HFFc6 (cell line): Measurements from ENCODE around the gene CDCA3. TPM values are rescaled to one million over a fixed set of nuclear protein-coding genes. Genes with fewer than 3 reads are reported as not detected.

Source experiments
- DNase-seq: peaks from one replicate; pipeline ENCODE4 v3.0.0-alpha.2; 2018
- H3K27ac Mint-ChIP-seq: 2 replicates; pipeline ENCODE4 v1.8.0; 2020; ENCODE audit warnings: mild to moderate bottlenecking, mixed read lengths
- H3K27me3 Mint-ChIP-seq: 2 replicates; pipeline ENCODE4 v1.8.0; 2021; ENCODE audit warnings: mild to moderate bottlenecking, moderate library complexity, mixed read lengths; ENCODE audit not compliant: insufficient read depth
- H3K36me3 Mint-ChIP-seq: 2 replicates; pipeline ENCODE4 v1.8.0; 2021; ENCODE audit warnings: low read depth, mixed read lengths
- H3K4me1 Mint-ChIP-seq: 2 replicates; pipeline ENCODE4 v1.8.0; 2020; ENCODE audit warnings: low read depth, mixed read lengths
- H3K4me3 Mint-ChIP-seq: 2 replicates; pipeline ENCODE4 v1.8.0; 2020; ENCODE audit warnings: mild to moderate bottlenecking, moderate library complexity, mixed read lengths
- H3K9me3 Mint-ChIP-seq: 2 replicates; pipeline ENCODE4 v1.8.0; 2020; ENCODE audit warnings: mild to moderate bottlenecking, mixed read lengths
- total RNA-seq, 6 experiments: library from RNA; stranded (reverse); fragmentation: NEBNext Ultra II Directional; extraction: Animal tissue kit (Norgen Biotek cat#: 25700); gene quantifications; 2 replicates in 1 of 6; 3 replicates in 5 of 6; pipeline ENCODE4 v1.2.3, GENCODE V29; 2021
- TF ChIP-seq, protein P1 (sequence below): fragments of 200-600 bp; sonication (generic); IDR thresholded peaks from 2 replicates; pipeline ENCODE4 v1.5.0; 2021; ENCODE audit warnings: antibody characterized with exemption, mild to moderate bottlenecking

CDCA3 gene
- total RNA-seq, 6 experiments from 2014 or later = 24.0 to 62.5 (median 56.3) TPM

DNA sequence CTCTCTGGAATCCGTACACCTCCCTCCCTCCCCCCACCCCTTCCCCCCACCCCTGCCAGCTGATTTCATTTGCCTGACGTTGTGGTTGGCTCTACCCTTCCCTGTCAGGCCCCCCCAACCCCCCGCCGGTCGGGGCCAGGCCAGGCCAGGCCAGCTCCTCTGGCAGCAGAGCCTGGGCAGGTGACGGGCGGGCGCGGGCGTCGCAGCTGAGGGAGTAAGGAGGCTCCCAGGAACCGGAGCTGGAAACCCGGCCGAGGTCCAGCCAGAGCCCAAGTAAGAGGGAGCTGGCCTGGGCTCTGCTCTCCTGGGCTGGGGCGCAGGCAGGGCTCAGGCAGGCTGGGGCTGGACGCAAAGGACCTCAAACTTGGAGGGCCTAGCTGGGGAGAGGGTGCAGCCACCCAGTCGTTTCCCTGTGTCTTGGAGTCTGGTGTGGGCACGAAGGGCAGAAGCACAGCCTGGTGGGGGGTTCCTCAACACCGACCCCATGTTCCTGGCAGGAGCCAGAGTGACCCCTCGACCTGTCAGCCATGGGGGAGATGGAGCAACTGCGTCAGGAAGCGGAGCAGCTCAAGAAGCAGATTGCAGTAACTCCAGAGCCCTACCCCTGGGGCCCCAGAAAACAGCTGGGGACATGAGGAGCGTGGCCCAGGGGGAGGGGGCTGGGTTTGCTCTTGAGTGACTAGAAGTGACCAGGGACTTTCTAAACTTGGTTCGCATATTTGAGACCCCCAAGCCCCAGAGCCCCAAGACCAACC is 10.1 kb downstream of the CDCA3 start, which contains the start of gene GNB3:
GNB3 (plus strand) TSS at position 165 of the 755 bp plus-strand sequence; CDS start at position 528, 363 bp downstream.
- H3K27me3 Mint-ChIP-seq = peaks cover 3% of the 10 kb centered on the region; the same call in 1 of the 2 replicates
- no peaks in the 10 kb centered on the region for H3K9me3 Mint-ChIP-seq
- no peaks in the 10 kb centered on the region for H3K4me1 Mint-ChIP-seq
- no peak within 1 kb of the TSS for H3K27ac Mint-ChIP-seq
- no peak within 1 kb of the TSS for H3K4me3 Mint-ChIP-seq
- TF ChIP-seq, protein P1, sequence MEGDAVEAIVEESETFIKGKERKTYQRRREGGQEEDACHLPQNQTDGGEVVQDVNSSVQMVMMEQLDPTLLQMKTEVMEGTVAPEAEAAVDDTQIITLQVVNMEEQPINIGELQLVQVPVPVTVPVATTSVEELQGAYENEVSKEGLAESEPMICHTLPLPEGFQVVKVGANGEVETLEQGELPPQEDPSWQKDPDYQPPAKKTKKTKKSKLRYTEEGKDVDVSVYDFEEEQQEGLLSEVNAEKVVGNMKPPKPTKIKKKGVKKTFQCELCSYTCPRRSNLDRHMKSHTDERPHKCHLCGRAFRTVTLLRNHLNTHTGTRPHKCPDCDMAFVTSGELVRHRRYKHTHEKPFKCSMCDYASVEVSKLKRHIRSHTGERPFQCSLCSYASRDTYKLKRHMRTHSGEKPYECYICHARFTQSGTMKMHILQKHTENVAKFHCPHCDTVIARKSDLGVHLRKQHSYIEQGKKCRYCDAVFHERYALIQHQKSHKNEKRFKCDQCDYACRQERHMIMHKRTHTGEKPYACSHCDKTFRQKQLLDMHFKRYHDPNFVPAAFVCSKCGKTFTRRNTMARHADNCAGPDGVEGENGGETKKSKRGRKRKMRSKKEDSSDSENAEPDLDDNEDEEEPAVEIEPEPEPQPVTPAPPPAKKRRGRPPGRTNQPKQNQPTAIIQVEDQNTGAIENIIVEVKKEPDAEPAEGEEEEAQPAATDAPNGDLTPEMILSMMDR = no peak
- DNase-seq = no peak
- peaks cover 17% of the 10 kb centered on the region for H3K36me3 Mint-ChIP-seq

DNA sequence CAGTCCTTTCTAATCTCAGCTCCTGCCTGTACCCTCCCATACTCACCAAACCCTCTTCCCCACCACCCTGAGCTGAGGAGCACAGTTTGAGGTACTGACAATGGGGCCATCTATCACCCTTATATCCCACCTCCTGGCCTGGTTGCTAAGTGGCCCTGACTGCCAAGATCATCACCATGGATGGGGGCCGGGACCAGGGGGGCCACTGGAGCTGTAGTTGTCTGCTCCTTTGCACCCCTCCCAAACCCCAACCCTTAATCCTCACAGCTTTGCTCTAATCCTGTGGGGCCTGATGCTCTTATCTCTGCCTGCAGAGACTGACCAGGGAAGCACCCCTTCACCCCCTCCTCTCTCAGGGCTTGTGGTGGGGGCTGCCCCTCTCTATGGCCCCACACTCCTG is 10.8 kb downstream of the CDCA3 start:
- TF ChIP-seq, protein P1 = no peak
- Mint-ChIP-seq H3K4me1 (no peaks in the 10 kb centered on the region), H3K27me3 (peaks cover 3% of the 10 kb centered on the region; the same call in 1 of the 2 replicates), H3K27ac (no peak overlapping the region), H3K36me3 (peaks cover 17% of the 10 kb centered on the region), H3K9me3 (no peaks in the 10 kb centered on the region), H3K4me3 (no peak overlapping the region)
- no peak for DNase-seq

DNA sequence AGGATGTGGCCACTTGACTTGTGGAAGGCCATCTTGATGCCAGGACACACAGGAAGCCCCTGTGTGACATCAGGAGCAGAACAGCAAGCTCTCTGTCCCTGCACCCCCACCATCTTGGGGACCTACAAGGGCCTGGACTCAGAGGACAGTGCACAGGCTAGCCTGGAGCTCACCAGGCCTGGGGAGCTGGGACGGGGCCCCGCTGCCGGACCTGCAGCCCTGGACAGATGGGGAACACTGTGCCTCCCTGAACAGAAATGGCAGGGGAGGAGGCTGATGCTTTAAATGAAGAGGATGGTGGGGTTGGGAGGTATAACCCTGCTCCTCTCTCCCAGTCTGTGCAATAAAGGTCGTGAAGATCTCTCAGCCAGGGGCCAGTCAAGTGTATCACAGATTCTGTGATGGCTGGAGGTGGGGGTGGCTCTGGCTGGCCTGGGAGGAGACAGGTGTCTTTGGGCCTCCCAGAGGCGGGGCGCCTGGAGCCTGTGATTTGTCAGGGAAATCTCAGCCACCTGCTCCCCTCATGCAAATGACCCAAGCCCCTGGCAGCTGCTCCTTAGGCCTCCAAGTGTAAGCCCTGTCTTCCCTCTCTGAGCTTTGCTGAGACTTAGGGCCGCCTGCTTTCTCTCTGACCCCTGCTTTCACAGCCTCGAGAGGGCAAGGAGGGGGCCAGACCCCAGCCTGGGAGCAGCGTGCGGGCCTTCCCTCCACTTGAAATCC is 11.4 kb downstream of the CDCA3 start:
- TF ChIP-seq, protein P1 = no peak
- peaks cover 3% of the 10 kb centered on the region; the same call in 1 of the 2 replicates for H3K27me3 Mint-ChIP-seq
- no peaks in the 10 kb centered on the region for H3K4me1 Mint-ChIP-seq
- peaks cover 17% of the 10 kb centered on the region; the same call in 1 of the 2 replicates for H3K36me3 Mint-ChIP-seq
- H3K4me3 Mint-ChIP-seq = no peak overlapping the region
- H3K9me3 Mint-ChIP-seq = no peaks in the 10 kb centered on the region
- H3K27ac Mint-ChIP-seq = no peak overlapping the region
- DNase-seq = no peak

DNA sequence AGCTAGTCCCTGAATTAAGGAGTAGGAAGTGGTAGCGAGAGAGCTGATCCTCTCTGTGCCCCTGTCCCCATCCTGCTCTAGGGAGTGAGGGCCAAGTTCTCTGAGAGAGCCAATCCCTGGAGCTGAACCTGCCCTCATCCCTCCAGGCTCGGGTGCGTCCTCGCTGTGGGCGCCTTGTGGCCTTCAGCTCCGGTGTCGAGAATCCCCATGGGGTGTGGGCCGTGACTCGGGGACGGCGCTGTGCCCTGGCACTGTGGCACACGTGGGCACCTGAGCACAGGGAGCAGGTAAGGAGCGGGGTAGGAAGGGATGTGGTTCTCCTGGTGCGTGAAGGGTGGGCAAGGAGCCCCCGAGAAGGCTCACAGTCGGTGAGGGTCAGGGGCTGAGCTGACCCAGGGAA is 12.2 kb downstream of the CDCA3 start:
- Mint-ChIP-seq H3K4me1 (no peaks in the 10 kb centered on the region), H3K4me3 (no peak overlapping the region), H3K27ac (no peak overlapping the region), H3K27me3 (0 out of 2 replicates have a peak, but pooled peaks cover 3% of the 10 kb centered on the region), H3K9me3 (no peaks in the 10 kb centered on the region), H3K36me3 (peaks cover 20% of the 10 kb centered on the region; the same call in 1 of the 2 replicates)
- TF ChIP-seq, protein P1 = no peak
- no peak for DNase-seq

DNA sequence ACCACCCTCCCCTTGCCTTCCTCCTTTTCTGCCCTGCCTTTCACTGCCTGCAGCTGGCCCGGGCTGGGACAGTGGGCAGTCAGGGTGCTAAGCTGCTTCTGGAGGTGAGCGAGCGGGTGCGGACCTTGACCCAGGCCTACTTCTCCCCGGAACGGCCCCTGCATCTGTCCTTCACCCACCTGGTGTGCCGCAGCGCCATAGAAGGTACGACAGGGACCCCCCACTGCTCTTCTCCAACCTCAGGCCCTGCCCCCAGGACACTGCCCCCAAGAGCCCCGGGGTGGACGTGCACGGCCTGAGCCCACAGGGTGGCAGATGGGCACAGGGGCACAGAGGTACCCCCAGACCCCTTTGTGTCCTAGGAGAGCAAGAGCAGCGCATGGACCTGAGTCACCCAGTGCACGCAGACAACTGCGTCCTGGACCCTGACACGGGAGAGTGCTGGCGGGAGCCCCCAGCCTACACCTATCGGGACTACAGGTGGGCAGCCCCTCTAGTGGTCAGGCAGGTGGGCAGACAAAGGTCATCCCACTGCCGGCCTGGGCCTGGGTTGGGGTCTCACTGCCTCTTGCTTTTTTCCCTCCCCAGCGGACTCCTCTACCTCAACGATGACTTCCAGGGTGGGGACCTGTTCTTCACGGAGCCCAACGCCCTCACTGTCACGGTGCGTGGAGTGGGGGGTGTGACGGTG is 13.6 kb downstream of the CDCA3 start:
- Mint-ChIP-seq H3K4me3 (no peak overlapping the region), H3K27me3 (0 out of 2 replicates have a peak, but pooled peaks cover 3% of the 10 kb centered on the region), H3K36me3 (peaks cover 23% of the 10 kb centered on the region; the same call in 1 of the 2 replicates), H3K27ac (no peak overlapping the region), H3K4me1 (peaks cover 8% of the 10 kb centered on the region), H3K9me3 (no peaks in the 10 kb centered on the region)
- TF ChIP-seq, protein P1 = no peak
- no peak for DNase-seq
